Effector memory CD4-positive, alpha-beta T cell (primary cell): ENCODE measurements around the gene FBXO5.
A peak's percentile ranks its signal among the peaks of the same experiment; 100 is the strongest.
"Not testable (repeated sequence)": the region's sequence is repeated elsewhere in the genome, so short reads cannot be mapped to it uniquely, and the experiment has no call there.

ENCODE experiments used
- DNase-seq, 3 donors: peaks; one replicate each; pipeline ENCODE4 v3.0.0-alpha.2; 2020
- H3K27ac ChIP-seq: 2 replicates; pipeline ENCODE4 v1.7.0; 2013; ENCODE audit warnings: mild to moderate bottlenecking, low read length, moderate library complexity; ENCODE audit not compliant: insufficient read depth, poor library complexity, severe bottlenecking
- H3K27me3 ChIP-seq: replicated peaks from 2 replicates; pipeline ENCODE4 v1.7.0; 2013; ENCODE audit warnings: mild to moderate bottlenecking, low read length; ENCODE audit not compliant: insufficient read depth, control insufficient read depth, poor library complexity, severe bottlenecking
- H3K36me3 ChIP-seq: 2 replicates; pipeline ENCODE4 v1.7.0; 2013; ENCODE audit warnings: mild to moderate bottlenecking, low read length, moderate library complexity; ENCODE audit not compliant: control insufficient read depth, insufficient read depth
- H3K4me1 ChIP-seq: 2 replicates; pipeline ENCODE4 v1.7.0; 2013; ENCODE audit warnings: low read length, mild to moderate bottlenecking; ENCODE audit not compliant: control insufficient read depth, insufficient read depth, poor library complexity, severe bottlenecking
- H3K4me3 ChIP-seq: 2 replicates; pipeline ENCODE4 v1.7.0; 2013; ENCODE audit warnings: low read length, low read depth, mild to moderate bottlenecking; ENCODE audit not compliant: insufficient read depth, poor library complexity, severe bottlenecking
- H3K9me3 ChIP-seq: 2 replicates; pipeline ENCODE4 v1.7.0; 2013; ENCODE audit warnings: mild to moderate bottlenecking, low read length, moderate library complexity; ENCODE audit not compliant: control insufficient read depth

The FBXO5 gene

DNA sequence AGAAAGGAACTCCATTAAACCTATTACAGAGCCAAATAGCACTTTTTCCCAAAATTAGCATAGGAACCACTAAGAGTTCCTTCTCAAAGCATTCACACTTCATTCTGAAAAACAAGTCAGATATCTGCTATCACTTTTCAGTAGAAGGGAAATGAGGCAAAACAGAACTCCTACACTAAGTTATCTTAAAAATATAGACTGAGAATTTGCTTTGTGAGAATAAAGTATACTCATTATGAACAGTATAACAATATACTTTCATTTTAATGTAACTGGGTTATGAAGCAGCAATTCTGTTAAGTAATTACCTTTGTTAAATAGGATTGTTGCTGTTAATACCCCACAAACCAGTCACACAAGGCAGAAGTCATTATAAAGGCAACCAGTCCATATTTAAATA lies 11.0 kb upstream of the FBXO5 start:
- H3K36me3 ChIP-seq = peaks cover 38% of the 10 kb centered on the region
- no peak for DNase-seq
- H3K4me1 ChIP-seq = no peaks in the 10 kb centered on the region
- no peak overlapping the region for H3K4me3 ChIP-seq
- no peak overlapping the region for H3K27ac ChIP-seq
- no peaks in the 10 kb centered on the region for H3K27me3 ChIP-seq
- no peaks in the 10 kb centered on the region for H3K9me3 ChIP-seq

DNA sequence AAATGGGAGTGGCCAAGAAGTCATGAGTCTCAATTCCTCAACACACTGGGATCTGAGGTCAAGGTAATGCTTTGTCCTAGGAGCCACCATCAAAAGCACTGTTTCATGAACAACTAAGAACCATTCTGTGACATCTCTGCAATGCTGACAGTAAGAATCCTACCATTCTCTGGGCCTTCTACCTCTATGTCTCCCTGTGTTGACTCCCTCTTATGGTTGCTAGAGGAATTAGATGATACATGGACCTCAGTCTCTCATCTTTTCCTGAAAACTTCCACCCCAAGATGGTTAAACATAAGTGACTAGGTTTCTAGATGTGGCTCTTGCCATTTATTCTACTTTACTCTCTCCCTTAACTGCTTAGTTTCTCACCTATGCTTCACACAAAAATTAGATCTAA lies 10.6 kb upstream of the FBXO5 start:
- Histone ChIP-seq H3K4me1 (no peaks in the 10 kb centered on the region), H3K4me3 (no peak overlapping the region), H3K9me3 (no peaks in the 10 kb centered on the region), H3K27ac (peak overlapping the region; percentile 11), H3K36me3 (peaks cover 38% of the 10 kb centered on the region), H3K27me3 (no peaks in the 10 kb centered on the region)
- DNase-seq = no peak

DNA sequence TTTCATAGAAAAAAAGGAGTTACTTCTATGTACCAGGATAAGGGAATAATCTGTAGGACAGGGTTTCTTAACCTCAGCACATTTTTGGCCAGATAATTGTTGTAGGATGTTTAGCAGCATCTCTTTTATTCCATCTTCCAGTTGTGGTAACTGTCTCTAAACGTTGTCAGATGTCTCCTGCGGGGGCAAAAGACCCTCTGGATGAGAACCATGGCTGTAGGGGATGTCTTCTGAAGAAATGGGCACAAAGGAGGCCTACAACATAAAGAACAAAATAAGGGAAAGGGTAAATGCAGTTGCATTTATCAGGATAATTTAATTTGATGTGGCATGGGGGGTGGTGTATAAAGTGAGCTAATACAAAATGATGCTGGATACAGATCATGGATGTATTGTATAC lies 4.1 kb upstream of the FBXO5 start:
- Histone ChIP-seq H3K9me3 (no peaks in the 10 kb centered on the region), H3K27me3 (no peaks in the 10 kb centered on the region)
- DNase-seq = no peak

DNA sequence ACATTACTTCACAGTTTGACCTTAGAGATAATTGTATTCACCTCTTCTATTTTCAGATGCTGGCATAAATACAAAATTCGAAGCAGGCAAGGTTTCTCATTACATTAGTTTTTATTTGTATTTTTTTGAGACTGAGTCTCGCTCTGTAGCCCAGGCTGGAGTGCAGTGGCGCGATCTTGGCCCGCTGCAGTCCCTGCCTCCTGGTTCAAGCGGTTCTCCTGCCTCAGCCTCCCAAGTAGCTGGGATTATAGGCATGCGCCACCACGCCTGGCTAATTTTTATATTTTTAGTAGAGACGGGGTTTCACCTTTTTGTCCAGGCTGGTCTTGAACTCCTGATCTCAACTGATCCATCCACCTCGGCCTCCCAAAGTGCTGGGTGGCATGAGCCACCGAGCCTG lies 2.5 kb upstream of the FBXO5 start:
- peaks cover 16% of the 10 kb centered on the region for H3K4me1 ChIP-seq
- not testable (repeated sequence) for H3K27ac ChIP-seq, H3K9me3 ChIP-seq, H3K27me3 ChIP-seq, H3K36me3 ChIP-seq, DNase-seq, H3K4me3 ChIP-seq

More for the DNA sequence above, 4.1 kb upstream of the FBXO5 start:
- no peak overlapping the region for H3K4me3 ChIP-seq
- H3K36me3 ChIP-seq = peaks cover 10% of the 10 kb centered on the region
- H3K4me1 ChIP-seq = peaks cover 12% of the 10 kb centered on the region
- H3K27ac ChIP-seq = no peak overlapping the region

DNA sequence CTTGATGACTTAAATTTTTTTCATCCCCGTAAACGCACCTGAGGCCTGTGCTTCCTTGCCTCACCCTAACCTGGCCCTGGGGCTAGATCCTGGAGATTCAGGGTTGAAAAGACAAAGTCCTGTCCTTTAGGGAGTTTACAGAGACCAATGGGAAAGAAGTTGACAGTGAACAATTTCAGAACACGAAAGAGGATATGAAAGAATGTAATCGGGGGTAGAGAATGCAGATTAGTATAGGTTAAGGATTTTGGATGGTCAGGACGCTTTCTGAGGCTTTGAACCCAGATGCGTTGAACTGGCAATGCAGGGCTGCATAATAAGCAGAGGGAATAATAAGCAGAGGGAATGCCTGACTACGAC lies 1.7 kb upstream of the FBXO5 start:
- no peak for DNase-seq
- peak overlapping the region; percentile 90 for H3K27ac ChIP-seq
- no peaks in the 10 kb centered on the region for H3K27me3 ChIP-seq
- H3K4me1 ChIP-seq = peaks cover 16% of the 10 kb centered on the region
- no peaks in the 10 kb centered on the region for H3K9me3 ChIP-seq
- H3K36me3 ChIP-seq = no peaks in the 10 kb centered on the region
- peak overlapping the region; percentile 92 for H3K4me3 ChIP-seq

DNA sequence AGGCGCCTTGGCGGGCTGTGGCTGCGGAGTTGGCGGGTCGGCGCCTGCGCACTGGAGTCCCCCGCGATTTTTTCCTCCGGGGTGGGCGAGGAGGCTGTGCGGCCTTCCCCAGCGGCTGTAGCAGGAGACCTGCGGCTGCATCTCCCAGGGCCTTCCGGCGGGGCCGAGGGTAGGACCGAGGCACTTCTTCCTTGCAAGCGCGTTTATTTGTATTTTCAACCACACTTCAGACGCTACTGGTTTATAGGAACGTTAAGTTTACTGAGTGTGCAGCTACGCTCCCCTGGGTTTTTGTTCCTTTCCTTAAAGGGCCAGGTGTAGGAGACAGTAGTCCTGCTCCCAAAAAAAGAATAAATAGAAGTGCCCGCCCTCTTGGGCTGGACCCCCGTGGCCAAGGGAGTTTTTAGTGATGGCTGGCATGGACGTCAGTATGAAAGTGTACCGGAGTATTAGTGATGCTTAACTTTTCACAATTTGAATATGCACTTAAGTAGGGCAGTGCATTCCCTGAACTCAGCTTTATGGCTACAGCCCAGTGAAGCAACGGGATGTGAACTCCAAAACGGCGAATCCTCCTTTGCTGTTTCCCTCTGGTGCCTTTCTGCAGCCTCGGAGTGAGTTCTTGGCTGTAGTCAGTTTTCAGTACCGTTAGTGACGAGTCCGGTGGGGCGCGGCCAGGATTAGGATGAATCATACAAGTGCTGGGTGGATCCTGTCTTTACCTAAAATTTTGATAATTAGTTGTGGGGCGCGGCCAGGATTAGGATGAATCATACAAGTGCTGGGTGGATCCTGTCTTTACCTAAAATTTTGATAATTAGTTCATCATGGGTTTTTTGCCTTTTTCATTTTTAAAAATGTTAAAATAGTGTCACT lies 1.0 kb upstream of the FBXO5 start:
- DNase-seq = peak; percentile 63 to 92 (median 90)
- Histone ChIP-seq H3K4me1 (peaks cover 16% of the 10 kb centered on the region), H3K4me3 (peak overlapping the region; percentile 92), H3K36me3 (no peaks in the 10 kb centered on the region), H3K9me3 (no peaks in the 10 kb centered on the region), H3K27me3 (no peaks in the 10 kb centered on the region), H3K27ac (peak overlapping the region; percentile 90)

DNA sequence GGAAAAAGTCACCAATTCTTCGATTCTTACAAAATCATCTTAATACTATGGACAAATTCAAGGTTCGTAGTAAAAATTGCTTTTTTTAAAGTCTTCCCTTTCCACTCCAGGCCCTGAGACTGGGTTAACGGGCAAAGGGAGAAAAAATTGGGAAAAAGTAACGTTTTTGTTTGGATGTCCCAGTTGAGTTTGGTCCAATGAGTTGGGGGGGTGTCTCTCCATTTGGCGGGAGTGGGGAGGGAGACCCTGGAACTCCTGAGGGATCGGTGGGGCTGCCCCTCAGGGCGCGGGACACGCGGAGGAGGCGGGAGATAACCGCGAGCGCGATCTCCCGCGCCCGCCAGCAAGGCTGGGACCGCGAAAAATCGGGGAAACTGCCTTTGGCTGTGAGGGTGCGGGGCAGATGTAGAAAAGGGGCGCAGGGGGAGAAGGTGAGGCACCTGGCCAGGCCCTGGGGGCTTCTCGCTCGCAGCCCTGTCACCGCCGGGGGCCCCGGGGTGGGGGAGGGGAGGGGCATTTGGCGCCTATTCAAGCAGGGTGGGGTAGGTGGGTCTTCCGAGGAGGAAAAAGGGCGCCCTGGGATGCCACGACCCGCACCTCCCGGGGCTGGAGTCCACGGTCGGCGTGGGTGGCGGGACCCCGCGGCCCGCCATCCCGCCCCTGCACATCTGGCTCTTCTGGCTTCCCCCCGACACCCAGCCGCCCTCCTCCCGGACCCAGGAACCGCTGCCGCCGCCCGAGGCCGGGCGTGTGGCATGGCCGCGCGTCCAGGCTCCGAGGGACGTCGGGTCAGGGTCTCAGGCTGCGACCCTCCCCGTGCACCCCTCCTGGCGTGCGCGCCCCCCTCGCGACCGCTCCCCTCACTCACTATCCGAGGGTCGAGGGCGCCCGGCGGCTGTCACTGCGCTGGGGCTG lies 595 bp downstream of the FBXO5 start:
- Histone ChIP-seq H3K27me3 (no peaks in the 10 kb centered on the region), H3K4me1 (peaks cover 16% of the 10 kb centered on the region), H3K4me3 (peak overlapping the region; percentile 92), H3K36me3 (no peaks in the 10 kb centered on the region), H3K9me3 (no peaks in the 10 kb centered on the region), H3K27ac (no peak overlapping the region)
- DNase-seq = no peak

DNA sequence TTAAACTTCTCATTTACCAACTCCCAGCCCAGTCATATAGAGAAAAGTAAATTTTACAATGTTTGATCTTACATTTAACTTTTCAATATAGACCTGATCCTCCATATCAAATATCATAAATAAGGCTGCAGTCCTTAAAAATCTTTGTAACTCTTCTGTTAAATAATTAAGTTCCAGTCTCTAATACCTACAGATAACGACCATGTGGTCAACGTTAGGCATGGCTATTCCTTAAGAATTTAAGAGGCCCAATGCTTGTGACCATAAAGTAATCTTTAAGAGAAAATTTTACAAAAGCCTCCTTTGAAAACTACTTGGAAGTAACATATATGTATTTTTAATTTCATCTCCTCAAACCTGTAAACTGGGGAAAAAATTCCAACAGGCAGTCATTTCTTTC lies 1.6 kb downstream of the FBXO5 start:
- Histone ChIP-seq H3K9me3 (no peaks in the 10 kb centered on the region), H3K4me3 (no peak overlapping the region), H3K4me1 (peaks cover 16% of the 10 kb centered on the region), H3K27ac (no peak overlapping the region), H3K27me3 (no peaks in the 10 kb centered on the region), H3K36me3 (no peaks in the 10 kb centered on the region)
- no peak for DNase-seq

DNA sequence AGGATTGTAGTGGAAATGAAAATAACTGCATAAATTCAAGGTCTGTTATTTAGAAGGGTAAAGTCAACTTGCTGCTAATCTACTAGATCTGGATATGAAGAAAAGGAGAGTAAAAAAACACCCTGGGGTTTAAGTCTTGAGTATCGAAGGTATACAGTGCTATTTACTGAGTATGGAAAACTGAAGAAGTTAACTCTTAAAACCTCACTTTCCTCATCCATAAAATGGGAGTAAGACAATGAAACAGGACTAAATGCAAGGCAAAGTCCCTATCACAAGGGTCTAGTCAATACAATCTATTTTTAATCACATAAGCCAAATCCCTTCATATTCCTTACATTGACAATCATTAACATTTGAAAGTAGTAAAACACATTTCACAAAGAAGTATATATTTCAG lies 2.2 kb downstream of the FBXO5 start:
- no peaks in the 10 kb centered on the region for H3K36me3 ChIP-seq
- no peaks in the 10 kb centered on the region for H3K9me3 ChIP-seq
- no peak overlapping the region for H3K4me3 ChIP-seq
- DNase-seq = no peak
- no peaks in the 10 kb centered on the region for H3K27me3 ChIP-seq
- peaks cover 16% of the 10 kb centered on the region for H3K4me1 ChIP-seq
- H3K27ac ChIP-seq = no peak overlapping the region

DNA sequence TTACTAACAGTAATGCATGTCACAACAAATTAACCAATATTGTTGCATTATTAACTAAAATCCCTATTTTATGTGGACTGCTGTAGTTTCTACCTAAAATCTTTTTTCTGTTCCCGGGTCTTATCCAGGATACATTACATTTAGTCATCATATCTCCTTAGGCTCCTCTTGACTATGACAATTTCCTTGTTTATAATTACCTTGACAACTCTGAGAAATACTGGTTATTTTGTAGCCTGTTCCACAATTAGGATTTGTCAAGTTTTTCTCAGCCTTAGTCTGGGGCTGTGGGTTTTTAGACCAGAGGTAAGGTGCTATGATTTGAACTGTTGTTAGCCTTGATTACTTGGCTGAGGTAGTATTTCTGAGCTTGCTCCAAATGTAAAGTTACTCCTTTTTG lies 3.7 kb downstream of the FBXO5 start:
- Histone ChIP-seq H3K27me3 (no peaks in the 10 kb centered on the region), H3K27ac (no peak overlapping the region), H3K4me3 (no peak overlapping the region), H3K9me3 (no peaks in the 10 kb centered on the region), H3K36me3 (peaks cover 5% of the 10 kb centered on the region), H3K4me1 (peaks cover 9% of the 10 kb centered on the region)
- no peak for DNase-seq
